Epidermal melanocyte (primary cell): Measurements from ENCODE around the gene STK40.

Experiments
- DNase-seq: peaks from one replicate; pipeline ENCODE4 v3.0.0; 2011; ENCODE audit warnings: low spot score; ENCODE audit not compliant: insufficient read length

STK40 gene

DNA sequence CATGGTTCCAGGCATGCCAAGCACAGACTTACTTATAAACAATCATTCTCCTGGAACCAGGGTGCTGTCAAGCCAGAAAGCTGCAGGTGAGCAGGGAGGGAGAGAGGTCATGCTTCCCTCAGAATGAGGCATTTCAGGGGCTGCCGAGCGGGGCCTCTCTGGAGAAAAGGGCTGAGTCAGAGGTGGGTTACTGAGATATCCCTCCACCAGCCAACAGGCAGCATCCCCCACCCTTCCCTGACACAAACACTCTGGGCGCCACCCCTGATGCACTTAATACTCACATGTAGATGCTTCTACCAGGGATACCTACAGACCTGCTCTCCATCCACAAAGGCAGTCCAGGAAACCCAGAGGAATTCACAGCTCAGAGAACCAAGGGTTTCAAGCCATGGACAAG is 13.1 kb downstream of the STK40 start:
- DNase-seq = no peak

DNA sequence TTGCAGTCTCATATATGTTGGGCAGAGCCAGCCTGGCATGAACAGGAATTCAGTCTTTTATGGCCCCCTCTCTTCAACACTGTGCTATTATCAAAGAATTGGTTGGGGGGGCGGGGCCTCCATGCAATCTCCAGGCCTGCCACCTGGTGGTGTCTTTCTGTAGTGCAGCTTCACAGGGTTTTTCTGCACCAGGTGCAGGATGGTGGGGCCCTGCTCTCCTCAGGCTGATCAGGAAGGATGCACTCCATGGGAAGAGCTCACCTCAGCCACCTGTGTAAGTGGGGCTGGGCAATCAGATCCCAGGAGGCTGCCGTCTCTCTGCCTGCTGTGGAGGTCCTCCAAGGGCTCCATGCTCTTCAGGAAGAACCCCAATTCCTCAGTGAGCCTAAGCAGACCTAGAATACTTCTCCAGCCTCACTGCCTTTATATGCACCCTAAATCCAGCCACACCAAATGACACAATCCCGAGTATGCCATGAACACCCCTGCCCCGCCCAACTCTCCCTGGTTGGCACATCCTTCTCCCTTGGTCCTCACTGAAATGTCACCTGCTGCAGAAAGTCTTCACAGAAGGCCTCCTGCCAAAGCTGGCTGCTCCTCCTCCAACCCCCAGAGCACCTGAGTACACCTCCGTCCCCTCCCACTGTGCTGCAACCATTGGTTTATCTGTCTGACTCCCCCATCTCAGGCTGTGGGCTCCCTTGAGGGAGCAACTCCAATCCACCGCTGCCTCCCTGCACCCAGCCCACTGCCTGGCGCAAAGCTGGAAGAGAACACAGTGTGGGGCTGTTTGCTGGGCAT is 16.5 kb downstream of the STK40 start:
- DNase-seq = peak; percentile 76

GRCh38 chr1:36367798-36368197 is 17.9 kb downstream of the STK40 start:
- no peak for DNase-seq

DNA sequence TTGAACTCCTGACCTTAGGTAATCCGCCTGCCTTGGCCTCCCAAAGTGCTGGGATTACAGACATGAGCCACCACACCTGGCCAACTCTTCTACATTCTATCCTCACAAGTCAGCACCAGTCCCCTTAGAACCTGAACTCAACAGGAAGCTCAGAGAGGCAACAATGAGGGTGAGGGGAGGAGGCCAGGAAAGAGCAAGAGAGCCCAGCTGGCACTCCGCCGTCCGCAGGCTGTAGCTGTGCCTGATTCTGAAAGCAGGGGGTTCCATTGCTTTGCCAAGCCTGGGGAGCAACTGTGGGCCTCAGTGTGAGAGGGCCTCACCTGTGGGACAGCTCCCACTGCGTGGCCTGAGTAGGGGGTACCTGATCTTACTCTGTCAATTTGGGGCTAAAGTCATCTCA is 18.7 kb downstream of the STK40 start:
- DNase-seq = no peak

DNA sequence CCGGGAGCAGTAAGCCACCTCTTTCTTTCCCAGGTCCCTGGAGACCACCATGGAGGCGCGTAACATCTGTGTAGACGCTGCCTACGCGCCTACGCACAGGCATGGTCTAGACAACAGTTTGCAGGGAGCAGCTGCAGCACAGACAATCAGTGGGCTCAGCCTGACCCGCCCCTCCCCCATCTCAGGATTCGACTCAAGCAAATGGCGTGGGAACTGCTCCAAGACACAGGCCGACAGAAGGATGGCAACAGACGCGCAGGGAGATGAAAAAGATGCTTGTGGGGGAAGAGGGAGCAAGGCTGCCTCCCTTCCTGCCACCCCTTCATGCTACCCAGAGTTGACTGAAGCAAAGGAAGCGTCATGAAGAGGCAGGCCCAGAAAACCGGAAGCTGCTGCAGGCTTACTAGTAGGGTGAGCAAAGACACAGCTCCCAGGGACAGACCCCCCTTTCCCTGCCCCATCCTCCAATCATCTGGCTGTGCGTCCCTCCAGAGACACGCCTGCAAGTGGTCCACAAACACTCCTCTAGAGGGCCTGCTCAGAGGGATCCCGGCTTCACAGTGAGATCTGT is 19.5 kb downstream of the STK40 start:
- no peak for DNase-seq

GRCh38 chr1:36365381-36365780 is 20.3 kb downstream of the STK40 start:
- no peak for DNase-seq

DNA sequence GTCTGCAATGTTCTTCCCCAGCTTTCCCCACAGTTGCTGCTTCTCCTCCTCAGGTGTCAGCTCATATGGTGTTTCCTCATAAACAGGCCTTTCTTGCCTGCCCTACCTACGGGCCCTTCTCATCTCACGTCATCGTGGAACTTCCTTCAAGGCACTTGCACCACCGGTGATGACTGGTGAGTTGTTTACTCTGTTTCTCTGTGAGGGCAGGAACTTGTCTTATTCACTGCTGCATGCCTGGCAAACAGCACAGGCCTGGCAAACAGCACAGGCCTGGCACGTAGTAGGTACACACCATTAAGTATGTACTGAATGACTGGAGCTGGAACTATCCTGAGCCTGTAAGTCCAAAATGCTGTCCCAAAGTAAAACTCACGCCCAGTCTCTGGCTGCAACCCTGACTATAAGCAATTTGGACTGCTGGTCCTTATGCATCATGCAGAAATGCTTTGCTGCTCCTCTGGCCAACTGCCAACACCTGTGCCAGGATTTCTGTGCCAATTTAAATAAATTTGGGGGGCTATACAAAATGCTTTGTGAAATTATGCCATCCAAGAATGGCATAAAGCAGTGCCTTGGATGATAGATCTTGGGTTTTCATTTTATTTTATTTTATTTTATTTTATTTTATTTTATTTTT is 25.7 kb downstream of the STK40 start:
- no peak for DNase-seq

GRCh38 chr1:36359383-36359782 is 26.3 kb downstream of the STK40 start:
- no peak for DNase-seq

- DNase-seq = no peak
Observed at GRCh38 chr1:36358514-36359084, 27.1 kb downstream of the STK40 start.

DNA sequence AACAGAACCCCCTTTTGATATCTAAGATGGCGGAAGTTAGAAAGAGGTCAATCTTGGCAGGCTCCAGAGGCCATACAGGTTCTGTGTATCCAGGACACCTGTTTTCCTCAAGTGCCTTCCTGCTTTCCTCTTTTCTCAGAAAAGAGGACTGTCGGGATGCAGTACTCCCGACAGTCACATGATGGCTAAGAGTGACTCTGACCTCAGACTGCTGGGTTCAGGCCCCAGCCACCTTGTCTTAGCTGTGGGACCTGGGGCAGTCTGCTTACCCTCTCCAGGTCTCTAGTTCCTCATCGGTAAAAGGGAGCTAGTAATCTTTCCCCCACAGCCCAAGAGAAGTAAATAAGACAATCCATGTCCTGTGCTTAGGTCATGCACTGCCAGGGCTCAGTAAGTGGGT is 29.9 kb downstream of the STK40 start:
- DNase-seq = no peak

GRCh38 chr1:36354486-36354885 is 31.2 kb downstream of the STK40 start:
- DNase-seq = no peak

GRCh38 chr1:36352910-36353878 is 32.5 kb downstream of the STK40 start:
- no peak for DNase-seq

GRCh38 chr1:36352125-36352909 is 33.4 kb downstream of the STK40 start:
- no peak for DNase-seq

DNA sequence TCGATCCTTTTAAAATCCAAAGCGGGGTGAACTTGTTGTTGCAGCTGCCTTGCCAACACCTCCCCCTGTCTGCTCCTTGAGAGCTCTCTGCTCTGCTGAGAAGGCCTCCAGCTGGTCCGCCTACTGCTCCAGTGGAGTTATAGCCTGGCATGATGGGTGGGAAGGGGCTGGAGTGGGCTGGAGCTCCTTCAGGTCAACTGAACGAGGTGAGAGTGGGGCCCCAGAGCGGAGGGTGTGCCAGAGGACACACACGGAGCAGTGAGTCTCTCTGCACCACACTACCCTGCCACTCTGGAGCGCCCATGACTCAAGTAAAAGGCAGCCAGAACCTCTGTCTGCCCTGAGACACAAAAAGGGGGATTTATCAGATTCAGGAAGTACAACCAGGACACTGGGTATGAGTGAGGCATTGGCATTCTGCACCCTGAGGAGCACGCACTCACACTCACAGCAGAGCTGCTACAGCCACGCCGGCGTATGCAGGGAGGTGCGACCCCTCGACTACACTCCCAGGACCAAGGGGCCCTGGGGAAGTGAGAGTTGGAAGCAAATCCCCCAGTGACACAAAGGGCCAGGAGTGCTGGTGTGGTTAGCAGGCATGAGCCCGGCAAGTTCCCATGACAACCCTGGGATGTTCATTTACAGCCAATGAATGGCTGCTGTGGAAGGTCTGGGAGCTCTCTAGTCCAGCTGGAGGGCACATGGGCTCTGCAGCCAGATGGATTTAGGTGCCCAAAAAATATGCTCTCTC is 34.3 kb downstream of the STK40 start:
- DNase-seq = peak; percentile 72

- DNase-seq = peak; percentile 40
Observed at GRCh38 chr1:36350659-36351226, 35.0 kb downstream of the STK40 start.

DNA sequence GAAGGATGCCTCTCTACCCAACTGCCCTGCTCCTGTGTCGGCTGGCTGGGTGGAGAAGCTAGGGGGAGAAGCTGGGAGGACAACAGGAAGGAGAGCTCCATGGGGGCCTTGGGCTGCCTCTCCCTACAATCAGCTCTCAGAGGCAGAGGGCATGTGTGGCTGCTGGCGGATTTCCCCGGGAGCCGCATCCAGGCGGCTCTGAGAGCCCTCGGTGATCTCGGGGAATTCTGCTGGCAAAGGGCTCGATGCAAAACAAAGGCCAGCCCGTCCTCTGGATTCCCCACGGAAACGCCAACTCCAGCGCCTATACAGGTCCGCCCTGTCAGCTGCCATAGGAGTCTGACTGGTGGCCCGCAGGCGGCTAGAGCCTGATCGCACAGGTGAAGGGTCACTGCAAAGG is 35.9 kb downstream of the STK40 start:
- no peak for DNase-seq

DNA sequence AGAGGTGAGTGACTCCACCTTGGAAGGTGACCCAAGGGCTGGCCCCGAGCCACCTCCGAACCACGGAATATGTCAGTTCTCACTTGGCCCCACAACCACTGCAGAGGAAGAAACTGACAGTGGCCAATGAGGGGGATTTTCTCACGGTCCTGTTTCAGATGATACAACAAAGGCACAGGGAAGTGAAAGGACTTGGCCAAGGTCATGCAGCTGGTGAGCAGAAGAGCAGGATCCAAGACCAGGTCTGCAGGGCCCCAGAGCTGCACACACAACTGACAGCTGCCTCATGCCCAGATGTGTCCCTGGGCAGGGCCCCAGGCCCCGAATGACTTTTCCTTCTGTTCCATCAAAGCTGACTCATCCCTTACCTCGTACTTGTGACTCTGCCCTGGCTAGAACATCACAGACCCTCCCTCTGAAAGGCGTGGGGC is 36.5 kb downstream of the STK40 start:
- no peak for DNase-seq

DNA sequence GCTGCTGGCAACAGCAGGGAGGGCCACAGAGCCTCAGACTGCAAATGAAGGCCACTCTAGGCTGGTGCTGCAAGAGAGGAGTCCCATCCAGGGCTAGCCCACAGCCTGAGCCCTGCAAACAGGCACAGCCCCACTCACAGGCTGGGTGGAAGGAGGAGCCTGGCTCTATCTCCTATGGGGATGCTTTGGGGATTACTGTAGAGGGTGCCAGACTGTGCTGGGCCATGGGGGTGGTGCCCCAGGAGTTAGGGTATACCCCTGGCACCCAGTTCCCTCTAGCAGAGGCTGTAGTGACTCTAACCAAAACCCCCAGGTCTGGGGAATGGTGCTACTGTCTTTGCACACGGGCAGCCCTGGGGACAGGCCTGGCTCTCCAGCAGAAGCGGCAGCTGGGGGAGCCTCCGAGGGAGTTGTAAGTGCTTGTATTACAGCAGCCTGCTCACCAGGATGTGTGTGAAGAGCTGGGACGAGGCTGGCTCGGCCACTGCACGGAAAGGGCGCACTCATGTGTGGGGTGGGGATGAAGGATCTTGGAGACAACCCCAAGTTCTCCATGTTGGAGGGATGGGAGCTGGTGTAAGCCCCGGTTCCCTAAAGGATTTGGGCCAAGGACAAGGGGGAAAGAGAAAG is 38.9 kb downstream of the STK40 start:
- DNase-seq = no peak

- DNase-seq = no peak
Observed at GRCh38 chr1:36345353-36345752, 40.4 kb downstream of the STK40 start.
